Keratinocyte (primary cell): ENCODE data around the gene NAV3.

ENCODE experiments used
- EZH2 ChIP-seq: IDR thresholded peaks from one replicate; pipeline ENCODE4 v1.6.1; 2012; ENCODE audit warnings: inconsistent platforms, mild to moderate bottlenecking, low read length, moderate library complexity
- TF ChIP-seq, protein P1 (sequence below), 3 experiments: IDR thresholded peaks in 1 of 3; conservative IDR thresholded peaks in 1 of 3; optimal IDR thresholded peaks in 1 of 3; 2 replicates in 2 of 3; 3 replicates in 1 of 3; pipeline versions ENCODE3 to v1.5.1; 2011; ENCODE audit warnings: low read length in 3 of 3, mild to moderate bottlenecking in 3 of 3, moderate library complexity in 2 of 3, control low read depth in 1 of 3, inconsistent platforms in 1 of 3; ENCODE audit not compliant: insufficient read depth in 2 of 3; ENCODE audit errors: extremely low read depth in 1 of 3

- TF ChIP-seq, protein P1, sequence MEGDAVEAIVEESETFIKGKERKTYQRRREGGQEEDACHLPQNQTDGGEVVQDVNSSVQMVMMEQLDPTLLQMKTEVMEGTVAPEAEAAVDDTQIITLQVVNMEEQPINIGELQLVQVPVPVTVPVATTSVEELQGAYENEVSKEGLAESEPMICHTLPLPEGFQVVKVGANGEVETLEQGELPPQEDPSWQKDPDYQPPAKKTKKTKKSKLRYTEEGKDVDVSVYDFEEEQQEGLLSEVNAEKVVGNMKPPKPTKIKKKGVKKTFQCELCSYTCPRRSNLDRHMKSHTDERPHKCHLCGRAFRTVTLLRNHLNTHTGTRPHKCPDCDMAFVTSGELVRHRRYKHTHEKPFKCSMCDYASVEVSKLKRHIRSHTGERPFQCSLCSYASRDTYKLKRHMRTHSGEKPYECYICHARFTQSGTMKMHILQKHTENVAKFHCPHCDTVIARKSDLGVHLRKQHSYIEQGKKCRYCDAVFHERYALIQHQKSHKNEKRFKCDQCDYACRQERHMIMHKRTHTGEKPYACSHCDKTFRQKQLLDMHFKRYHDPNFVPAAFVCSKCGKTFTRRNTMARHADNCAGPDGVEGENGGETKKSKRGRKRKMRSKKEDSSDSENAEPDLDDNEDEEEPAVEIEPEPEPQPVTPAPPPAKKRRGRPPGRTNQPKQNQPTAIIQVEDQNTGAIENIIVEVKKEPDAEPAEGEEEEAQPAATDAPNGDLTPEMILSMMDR (optimal IDR thresholded peaks at IDR 0.05 in 1 of 3, IDR thresholded peaks at IDR 0.05 in 1 of 3, conservative IDR thresholded peaks at IDR 0.05 in 1 of 3; ENCODE audit: extremely low read depth in 1 of 3, insufficient read depth in 2 of 3, low read length in 3 of 3), result no peak
- no peak for TF ChIP-seq EZH2
Observed at GRCh38 chr12:78057075-78057474, 226.4 kb downstream of the NAV3 start.
